Ovary (tissue), 3 donors: ENCODE data around the gene ROS1.

Experiments
- CTCF ChIP-seq, 3 donors: fragments of 450-650 bp in 2 of 3; fragments of 200-600 bp in 1 of 3; IDR thresholded peaks; one replicate each; pipeline versions ENCODE4 v1.5.1 to v1.8.0; 2016 to 2022; ENCODE audit warnings: antibody characterized with exemption in 3 of 3, mild to moderate bottlenecking in 1 of 3
- EP300 ChIP-seq: sonication (generic); formaldehyde crosslinking; IDR thresholded peaks from one replicate; pipeline ENCODE4 v1.6.1; 2017; ENCODE audit warnings: antibody characterized with exemption
- POLR2A ChIP-seq: fragments of 450-650 bp; IDR thresholded peaks from one replicate; pipeline ENCODE4 v1.6.1; 2017; ENCODE audit warnings: antibody characterized with exemption, mild to moderate bottlenecking, moderate library complexity
- donor health status: DM: no; HTN: no; CAD: no.

GRCh38 chr6:117303323-117303722 lies 122.4 kb downstream of the ROS1 start:
- TF ChIP-seq POLR2A (no peak), CTCF (IDR thresholded peaks at IDR 0.05) (no peak), EP300 (no peak)
